DMS53 (cell line): ENCODE measurements around the gene POU6F2.

ENCODE experiments used
- DNase-seq: peaks from one replicate; lab custom pipeline; 2025; lab: John Stamatoyannopoulos, UW

Gene POU6F2

GRCh38 chr7:39404907-39405306, 427.2 kb downstream of the POU6F2 start:
- no peak for DNase-seq

DNA sequence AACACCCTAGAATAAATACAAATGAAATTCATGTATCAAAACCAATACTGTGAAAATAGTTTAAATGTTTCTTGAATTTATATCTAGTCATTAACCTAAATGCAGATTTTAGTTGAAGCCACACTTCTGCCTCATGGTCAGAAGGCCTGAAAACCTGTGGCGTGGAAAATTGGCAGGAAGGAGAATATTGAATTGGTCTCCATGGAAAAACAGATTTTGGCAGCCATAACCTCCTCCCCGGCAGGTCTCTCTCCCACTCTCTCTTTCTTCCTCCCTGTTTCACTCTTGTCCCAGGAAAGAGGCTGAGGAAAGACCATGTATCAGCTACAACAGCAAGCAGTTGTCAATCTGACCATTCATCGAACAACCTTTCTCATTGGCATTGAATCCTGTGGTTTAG, 427.9 kb downstream of the POU6F2 start:
- DNase-seq, result no peak

DNA sequence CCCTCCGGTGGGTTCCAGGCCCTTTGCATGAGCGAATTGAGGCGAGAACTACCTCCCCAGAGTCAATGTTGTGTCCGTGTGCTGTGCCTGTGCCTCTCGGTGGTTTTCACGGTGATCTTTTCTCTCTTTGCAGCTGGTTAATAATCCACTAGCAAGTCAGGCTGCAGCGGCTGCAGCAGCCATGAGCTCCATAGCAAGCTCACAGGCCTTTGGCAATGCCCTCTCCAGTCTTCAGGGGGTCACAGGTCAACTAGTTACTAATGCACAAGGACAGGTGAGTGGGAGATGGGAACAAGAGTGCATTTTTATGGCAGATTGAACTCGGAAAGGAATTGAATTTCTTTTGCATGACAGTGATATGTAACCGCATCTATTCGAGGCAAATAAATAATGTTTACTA, 428.8 kb downstream of the POU6F2 start:
- DNase-seq, result peak; percentile 87

- no peak for DNase-seq
Measured at GRCh38 chr7:39407137-39407536, 429.4 kb downstream of the POU6F2 start.

- no peak for DNase-seq
Measured at GRCh38 chr7:39407723-39408122, 430.0 kb downstream of the POU6F2 start.

- DNase-seq, result no peak
Measured at GRCh38 chr7:39408906-39409305, 431.2 kb downstream of the POU6F2 start.

- no peak for DNase-seq
Measured at GRCh38 chr7:39410582-39410981, 432.9 kb downstream of the POU6F2 start.

GRCh38 chr7:39413636-39414223, 436.0 kb downstream of the POU6F2 start:
- peak; percentile 18 for DNase-seq

- peak; percentile 68 for DNase-seq
Measured at GRCh38 chr7:39414224-39415035, 436.7 kb downstream of the POU6F2 start.

GRCh38 chr7:39415091-39415787, 437.5 kb downstream of the POU6F2 start:
- DNase-seq, result no peak

GRCh38 chr7:39416866-39417265, 439.2 kb downstream of the POU6F2 start:
- no peak for DNase-seq

DNA sequence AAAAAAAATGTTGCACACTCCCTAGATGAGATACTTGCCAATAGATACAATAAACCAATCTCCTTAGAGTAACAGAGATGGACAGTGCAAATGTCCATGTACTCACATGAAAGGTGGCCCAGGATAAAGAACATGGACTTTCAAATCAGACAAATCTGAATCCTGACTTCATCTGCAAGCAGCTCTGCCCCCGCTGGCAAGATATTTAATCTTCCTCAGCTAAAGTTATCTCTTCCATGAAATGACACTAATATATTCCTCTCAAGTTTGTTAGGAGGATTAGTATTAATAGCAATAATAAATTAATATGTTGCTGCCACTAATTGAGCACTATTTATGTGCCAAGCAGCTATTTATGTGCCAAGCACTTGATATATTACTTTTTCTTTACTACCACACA, 439.9 kb downstream of the POU6F2 start:
- DNase-seq, result peak; percentile 10

DNA sequence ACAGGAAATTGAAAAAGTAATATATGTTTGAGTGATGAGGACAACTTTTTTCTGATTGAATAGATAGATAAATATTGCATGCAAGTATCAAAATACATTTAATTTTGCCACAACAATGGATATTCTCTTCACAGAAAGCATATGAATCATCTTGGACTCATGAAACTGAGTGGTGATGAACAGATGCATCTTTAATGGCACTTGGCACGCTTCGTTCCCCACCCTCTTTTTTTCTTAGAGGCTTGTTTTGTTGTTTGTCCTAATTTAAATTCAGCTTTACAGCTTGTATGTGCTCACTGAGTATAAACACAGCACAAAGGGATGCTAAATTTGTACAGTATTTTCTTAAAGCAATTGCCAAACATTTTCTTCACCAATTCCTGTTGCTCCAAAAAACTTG, 443.5 kb downstream of the POU6F2 start:
- DNase-seq, result no peak

DNA sequence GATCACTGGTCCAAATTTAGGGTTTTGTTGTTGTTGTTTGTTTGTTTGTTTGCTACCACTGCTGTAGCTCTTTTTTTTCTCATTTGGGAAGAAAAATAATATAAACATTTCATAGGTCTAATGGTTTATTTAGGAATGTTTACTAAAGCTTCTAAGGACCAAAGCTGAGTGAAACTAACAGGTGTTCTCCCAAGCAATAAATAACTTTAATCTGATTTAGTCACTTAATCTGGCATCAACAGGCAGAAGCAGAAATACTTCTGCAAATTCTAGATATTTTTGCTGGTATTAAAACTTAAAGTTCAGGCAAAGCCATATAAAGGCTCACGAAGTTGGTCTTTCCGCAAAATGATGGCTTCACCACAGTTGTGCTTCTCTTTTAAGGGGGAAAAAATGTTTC, 444.0 kb downstream of the POU6F2 start:
- DNase-seq, result no peak

DNA sequence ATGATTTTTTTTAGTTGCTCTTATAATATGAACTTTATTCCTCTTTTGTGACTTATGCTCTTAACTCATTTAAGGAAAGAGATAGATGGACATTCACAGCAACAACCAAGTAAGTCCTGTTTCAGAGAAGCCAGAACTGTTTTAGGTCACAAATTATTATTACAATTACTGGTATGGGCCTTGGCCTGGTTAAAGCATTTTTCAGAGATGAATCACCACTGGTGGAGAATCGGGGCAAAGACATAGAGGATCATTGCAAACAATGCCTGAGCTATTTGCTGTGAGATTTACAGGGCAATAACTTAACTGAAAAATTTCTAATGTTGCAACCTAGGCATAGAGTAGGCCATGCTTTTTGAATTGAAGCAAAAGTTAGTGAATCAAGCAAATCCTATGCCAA, 450.5 kb downstream of the POU6F2 start:
- no peak for DNase-seq

DNA sequence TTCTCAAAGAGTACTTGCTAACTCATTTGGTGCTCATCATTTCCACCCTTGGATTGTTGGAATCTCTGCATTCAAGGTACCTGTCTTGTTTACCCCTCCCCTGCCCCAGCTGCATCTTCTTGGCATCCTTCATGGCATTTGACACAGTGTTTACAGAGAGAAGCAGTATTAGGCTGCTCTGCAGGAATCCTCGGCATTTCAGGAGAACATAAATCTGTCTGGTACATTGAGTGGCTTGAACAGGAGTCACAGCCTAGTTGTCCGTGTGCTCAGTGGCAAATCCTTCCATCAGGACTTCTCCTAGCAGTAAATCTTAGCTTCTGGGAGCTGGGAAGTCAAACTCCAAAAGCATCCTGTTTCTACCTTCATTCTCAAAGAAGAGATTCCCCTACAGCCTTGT, 451.7 kb downstream of the POU6F2 start:
- DNase-seq, result no peak

GRCh38 chr7:39430441-39430840, 452.7 kb downstream of the POU6F2 start:
- DNase-seq, result no peak

DNA sequence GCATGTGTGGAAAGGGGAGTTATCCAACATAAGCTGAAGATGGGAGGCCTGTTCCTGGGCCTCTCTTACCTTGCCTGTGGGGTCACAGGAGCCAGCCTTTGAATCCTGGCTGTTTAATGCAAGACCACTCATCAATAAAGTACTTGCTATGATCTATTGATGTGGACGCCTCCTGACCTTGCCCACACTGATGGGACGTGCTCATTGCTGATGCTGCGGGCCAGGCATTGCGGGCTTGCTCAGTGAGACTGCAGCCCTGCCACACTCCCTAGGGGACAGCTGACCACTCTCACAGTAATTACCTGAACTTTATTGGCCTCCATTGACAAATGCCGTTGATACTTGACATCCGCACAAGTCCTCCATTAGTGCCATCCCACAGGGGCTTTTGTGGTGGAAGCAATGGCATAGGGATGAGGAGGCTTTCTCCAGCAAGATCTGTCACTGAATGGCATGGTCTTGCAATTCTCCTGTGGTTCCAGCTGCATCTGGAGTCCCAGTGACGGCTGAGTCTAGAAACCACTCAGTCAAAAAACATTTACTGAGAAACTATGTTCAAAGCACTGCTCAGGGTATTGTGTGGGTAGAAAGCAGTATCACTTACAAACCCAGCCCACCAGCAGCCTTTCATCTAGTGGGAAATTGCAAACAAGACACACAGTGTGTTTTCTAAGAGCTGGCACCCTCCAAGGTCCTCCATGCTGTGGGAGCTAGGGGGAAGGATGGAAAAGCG, 453.4 kb downstream of the POU6F2 start:
- DNase-seq, result no peak

DNA sequence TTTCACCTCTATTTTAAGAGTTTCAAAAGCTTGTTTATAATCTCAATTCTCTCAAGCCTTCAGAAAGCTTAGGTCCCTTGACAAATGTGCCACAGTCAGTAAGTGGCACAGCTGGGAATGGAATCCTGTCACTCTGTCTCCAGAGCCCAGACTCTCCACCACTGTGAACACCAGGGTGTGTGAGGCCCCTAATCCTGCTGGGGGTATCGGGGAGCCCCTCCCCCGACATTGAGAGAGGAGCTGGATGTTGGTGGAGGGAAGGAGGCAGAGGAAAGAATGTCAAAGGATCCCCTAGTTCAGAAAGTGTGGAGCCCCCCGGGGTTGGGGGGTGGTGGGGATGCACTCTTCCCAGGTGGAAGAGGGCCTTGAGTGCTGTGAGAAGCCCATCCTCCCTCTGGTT, 454.7 kb downstream of the POU6F2 start:
- DNase-seq, result no peak

DNA sequence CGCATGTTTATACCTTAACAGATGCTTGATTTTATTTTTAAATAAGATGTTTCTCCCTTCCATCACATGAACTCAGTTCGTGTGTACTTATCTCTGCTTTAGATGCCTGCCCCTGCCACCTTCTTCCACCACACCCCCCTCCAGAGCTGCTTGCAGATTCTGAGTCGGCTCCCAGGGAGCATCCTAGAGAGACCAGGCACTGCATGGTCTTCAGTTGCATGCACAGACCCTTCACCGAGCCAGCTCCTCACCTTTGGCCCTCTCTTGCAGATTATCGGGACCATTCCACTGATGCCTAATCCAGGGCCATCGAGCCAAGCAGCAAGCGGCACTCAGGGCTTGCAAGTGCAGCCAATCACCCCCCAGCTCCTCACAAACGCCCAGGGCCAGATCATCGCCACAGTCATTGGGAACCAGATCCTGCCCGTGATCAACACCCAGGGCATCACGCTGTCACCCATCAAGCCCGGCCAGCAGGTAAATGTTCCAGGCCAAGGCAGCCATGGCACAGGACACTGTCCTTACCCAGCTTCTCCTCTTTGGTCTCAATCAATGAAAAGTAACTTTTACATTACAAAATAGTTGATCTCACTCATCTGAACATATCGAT, 455.2 kb downstream of the POU6F2 start:
- no peak for DNase-seq

- no peak for DNase-seq
Measured at GRCh38 chr7:39433550-39433949, 455.8 kb downstream of the POU6F2 start.

DNA sequence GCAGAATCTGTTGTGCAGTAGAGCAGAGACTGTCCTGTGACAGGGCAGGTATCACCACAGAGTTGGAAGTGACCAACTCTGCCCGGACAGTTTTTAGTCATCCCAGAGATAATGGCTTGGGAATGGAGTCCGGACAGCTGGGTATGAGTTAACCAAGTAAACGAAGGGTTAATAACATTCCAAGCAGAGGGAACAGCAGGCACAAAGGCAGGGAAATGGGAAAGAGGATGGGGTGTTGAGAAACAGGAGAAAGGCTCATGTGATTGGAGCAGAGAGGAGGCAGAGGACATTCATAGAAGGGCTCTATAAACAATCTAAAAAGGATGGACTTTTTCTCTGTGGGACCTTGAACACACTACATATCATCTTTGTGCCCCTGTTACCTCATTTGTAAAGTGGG, 456.3 kb downstream of the POU6F2 start:
- DNase-seq, result no peak
